ENCODE results near the gene SEMA5B. TPM values are rescaled to one million over a fixed set of nuclear protein-coding genes. Genes with fewer than 3 reads are reported as not detected.

SEMA5B gene
- total RNA-seq, 1 donor from 2014 or later, result 21.1 TPM

GRCh38 chr3:122918576-122919290 lies 108.8 kb downstream of the SEMA5B start:
- DNase-seq (ENCODE audit: low spot score), result peak; percentile 31
- intact Hi-C loops (cut with DNase I), result no loop called here

- no peak for DNase-seq (ENCODE audit: low spot score)
Measured at GRCh38 chr3:122917412-122917811, 110.2 kb downstream of the SEMA5B start.

GRCh38 chr3:122916580-122916979 lies 111.0 kb downstream of the SEMA5B start:
- DNase-seq (ENCODE audit: low spot score), result peak; percentile 53
- intact Hi-C loops (cut with DNase I), result no loop called here

More at GRCh38 chr3:122917412-122917811, 110.2 kb downstream of the SEMA5B start:
- intact Hi-C loops (cut with DNase I), result no loop called here

GRCh38 chr3:122916084-122916483 lies 111.5 kb downstream of the SEMA5B start:
- peak; percentile 39 for DNase-seq (ENCODE audit: low spot score)
- intact Hi-C loops (cut with DNase I), result no loop called here

GRCh38 chr3:122915300-122916055 lies 112.1 kb downstream of the SEMA5B start:
- DNase-seq (ENCODE audit: low spot score), result peak; percentile 73
- intact Hi-C loops (cut with DNase I), result no loop called here

- intact Hi-C loops (cut with DNase I), result no loop called here
- DNase-seq (ENCODE audit: low spot score), result no peak
Measured at GRCh38 chr3:122913539-122914100, 113.9 kb downstream of the SEMA5B start.

- peak; percentile 74 for DNase-seq (ENCODE audit: low spot score)
- intact Hi-C loops (cut with DNase I), result no loop called here
Measured at GRCh38 chr3:122912772-122913538, 114.6 kb downstream of the SEMA5B start.

- peak; percentile 54 for DNase-seq (ENCODE audit: low spot score)
Measured at GRCh38 chr3:122911901-122912300, 115.7 kb downstream of the SEMA5B start.

GRCh38 chr3:122908251-122908650 lies 119.3 kb downstream of the SEMA5B start:
- intact Hi-C loops (cut with DNase I), result no loop called here
- peak; percentile 31 for DNase-seq (ENCODE audit: low spot score)

More at GRCh38 chr3:122911901-122912300, 115.7 kb downstream of the SEMA5B start:
- intact Hi-C loops (cut with DNase I), result no loop called here

GRCh38 chr3:122907471-122907870 lies 120.1 kb downstream of the SEMA5B start:
- intact Hi-C loops (cut with DNase I), result no loop called here
- peak; percentile 53 for DNase-seq (ENCODE audit: low spot score)

- DNase-seq (ENCODE audit: low spot score), result peak; percentile 19
- intact Hi-C loops (cut with DNase I), result no loop called here
Measured at GRCh38 chr3:122903171-122903570, 124.4 kb downstream of the SEMA5B start.

GRCh38 chr3:122902326-122902725 lies 125.2 kb downstream of the SEMA5B start:
- intact Hi-C loops (cut with DNase I), result no loop called here
- no peak for DNase-seq (ENCODE audit: low spot score)

- intact Hi-C loops (cut with DNase I), result no loop called here
- no peak for DNase-seq (ENCODE audit: low spot score)
Measured at GRCh38 chr3:122898298-122898697, 129.3 kb downstream of the SEMA5B start.

- no peak for DNase-seq (ENCODE audit: low spot score)
Measured at GRCh38 chr3:122893754-122894668, 133.6 kb downstream of the SEMA5B start.

GRCh38 chr3:122893282-122893681 lies 134.3 kb downstream of the SEMA5B start:
- intact Hi-C loops (cut with DNase I), result no loop called here
- DNase-seq (ENCODE audit: low spot score), result no peak

More at GRCh38 chr3:122893754-122894668, 133.6 kb downstream of the SEMA5B start:
- intact Hi-C loops (cut with DNase I), result no loop called here

- intact Hi-C loops (cut with DNase I), result no loop called here
- no peak for DNase-seq (ENCODE audit: low spot score)
Measured at GRCh38 chr3:122892118-122892960, 135.2 kb downstream of the SEMA5B start.

- intact Hi-C loops (cut with DNase I), result no loop called here
- no peak for DNase-seq (ENCODE audit: low spot score)
Measured at GRCh38 chr3:122890720-122891220, 136.8 kb downstream of the SEMA5B start.

All from cardiac septum (tissue), 1 donor.